HL-60 (cell line): ENCODE results near the gene TRIM22.

ENCODE experiments used
- CTCF ChIP-seq: IDR thresholded peaks from one replicate; pipeline ENCODE4 v1.5.1; 2011; ENCODE audit warnings: low read length, control low read depth, inconsistent platforms; ENCODE audit not compliant: insufficient read depth
- POLR2AphosphoS5 ChIP-seq: IDR thresholded peaks from 2 replicates; pipeline ENCODE4 v1.6.1; 2012; ENCODE audit warnings: low read depth

GRCh38 chr11:5686426-5686825 is 3.2 kb upstream of the TRIM22 start:
- TF ChIP-seq CTCF (no peak), POLR2AphosphoS5 (no peak)
